ENCODE measurements around the gene PARN. TPM values are rescaled to one million over a fixed set of nuclear protein-coding genes. Genes with fewer than 3 reads are reported as not detected.

The PARN gene
- total and polyA plus RNA-seq, 2 of the 4 experiments (the other 2 are of a cell fraction), result 24.6 to 25.1 TPM

DNA sequence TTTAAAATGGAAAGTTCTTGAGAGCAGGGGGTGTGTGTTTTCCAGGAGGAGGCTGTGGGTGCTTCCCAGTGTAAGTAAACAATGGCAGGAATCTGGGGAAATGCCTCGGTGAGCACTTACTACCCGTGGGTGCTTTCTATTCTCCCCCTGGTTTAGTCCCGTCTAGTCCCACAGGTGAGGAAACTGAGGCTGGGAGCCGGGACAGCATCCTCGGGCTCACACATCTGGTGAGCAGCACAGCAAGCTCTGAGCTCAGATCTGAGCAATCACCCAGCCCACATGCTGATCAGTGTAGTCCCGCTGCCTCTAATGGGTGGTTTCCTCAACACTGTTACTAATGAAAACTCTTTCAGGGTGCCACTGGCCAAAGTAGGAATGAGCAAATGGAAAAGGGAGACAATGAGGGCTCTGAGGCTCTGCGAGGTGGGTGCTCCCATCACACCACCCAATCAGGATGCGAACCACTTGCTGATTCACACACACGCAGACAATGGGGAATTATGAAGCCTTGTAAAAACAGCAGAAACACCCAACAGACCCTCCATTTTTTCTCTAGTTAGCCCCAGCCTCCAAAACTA lies 202.6 kb downstream of the PARN start:
- Histone ChIP-seq H3K9me3 (ENCODE audit: control insufficient read depth, insufficient read depth, low read length) (no peaks in the 10 kb centered on the region), H3K9me1 (ENCODE audit: insufficient read depth, low read length) (no peaks in the 10 kb centered on the region; the same call in none of the 2 replicates), H3K36me3 (ENCODE audit: control insufficient read depth, insufficient read depth, low read length) (0 out of 2 replicates have a peak, but pooled peaks cover 1% of the 10 kb centered on the region), H4K8ac (ENCODE audit: low read depth in 2 of 2, low read length in 2 of 2) (no peak overlapping the region), H4K20me1 (ENCODE audit: insufficient read depth, low read length) (no peaks in the 10 kb centered on the region), H2BK20ac (ENCODE audit: low read depth, low read length) (no peak overlapping the region), H3K23ac (ENCODE audit: low read depth, low read length) (no peak overlapping the region; the same call in 1 of the 2 replicates), H3K4ac (ENCODE audit: low read depth, low read length) (peak overlapping the region; percentile 35; the same call in 1 of the 2 replicates), H3K79me1 (ENCODE audit: low read depth in 1 of 2, low read length in 2 of 2) (no peaks in the 10 kb centered on the region), H2AK9ac (replicated peaks; ENCODE audit: low read depth, low read length, poor library complexity) (no peak overlapping the region), H2AK5ac (ENCODE audit: low read depth, low read length) (no peak overlapping the region), H3K4me3 (ENCODE audit: insufficient read depth, low read depth, low read length) (no peak overlapping the region), H4K91ac (ENCODE audit: insufficient read depth, low read depth, low read length) (no peak overlapping the region), H3K14ac (replicated peaks; ENCODE audit: low read depth, low read length) (peak overlapping the region; percentile 14; the same call in 1 of the 2 replicates), H4K5ac (ENCODE audit: low read depth, low read length) (no peak overlapping the region), H2AFZ (replicated peaks; ENCODE audit: low read length, poor library complexity) (peak overlapping the region; percentile 67), H2BK15ac (ENCODE audit: low read depth, low read length) (no peak overlapping the region), H3K27me3 (ENCODE audit: control insufficient read depth, insufficient read depth, low read length) (no peaks in the 10 kb centered on the region), H3K56ac (ENCODE audit: extremely low read depth, insufficient read depth, low read length) (no peak overlapping the region), H3K9ac (ENCODE audit: low read depth, low read length) (no peak overlapping the region), H3K4me2 (ENCODE audit: low read depth, low read length) (peak overlapping the region; percentile 33), H2BK5ac (ENCODE audit: low read depth, low read length, poor library complexity, severe bottlenecking) (no peak overlapping the region), H3K4me1 (ENCODE audit: control insufficient read depth, insufficient read depth, low read length) (peaks cover 10% of the 10 kb centered on the region), H3K18ac (ENCODE audit: low read depth, low read length) (no peak overlapping the region), H2BK120ac (ENCODE audit: low read depth, low read length) (no peak overlapping the region; the same call in 1 of the 2 replicates), H3K27ac (ENCODE audit: insufficient read depth, low read length) (no peak overlapping the region)
- no TSS peak for BruUV-seq (replicated peaks)
- no CpG with 5 or more reads among the region's 9 CpGs for WGBS, 2 experiments (ENCODE audit: extremely low coverage in 2 of 2, insufficient read length in 1 of 2)
- peak; percentile 78 for ATAC-seq (ENCODE audit: low read depth)
- POLR2A ChIA-PET (ENCODE audit: unreplicated experiment), result no interaction called here
- TF ChIP-seq FOS (IDR thresholded peaks at IDR 0.05; ENCODE audit: low read depth, low read length) (no peak), RCOR1 (IDR thresholded peaks at IDR 0.05; ENCODE audit: insufficient replicate concordance, low read length) (no peak), MAFK (IDR thresholded peaks at IDR 0.05; ENCODE audit: low read depth, low read length) (no peak), RAD21 (IDR thresholded peaks at IDR 0.05; ENCODE audit: low read length) (no peak), RFX5 (IDR thresholded peaks at IDR 0.05; ENCODE audit: low read depth, low read length) (no peak), SMC3 (IDR thresholded peaks at IDR 0.05; ENCODE audit: low read depth, low read length) (no peak), BHLHE40 (IDR thresholded peaks at IDR 0.05; ENCODE audit: low read depth, low read length) (no peak), CHD1 (IDR thresholded peaks at IDR 0.05; ENCODE audit: low read depth, low read length) (no peak), MXI1 (IDR thresholded peaks at IDR 0.05; ENCODE audit: borderline replicate concordance, low read depth, low read length) (no peak), NFE2L2 (IDR thresholded peaks at IDR 0.05; ENCODE audit: low read depth, low read length) (no peak), CEBPB (IDR thresholded peaks at IDR 0.05; ENCODE audit: low read depth, low read length) (no peak), POLR2A (IDR thresholded peaks at IDR 0.05; ENCODE audit: low read depth, low read length) (no peak), MAZ (IDR thresholded peaks at IDR 0.05; ENCODE audit: borderline replicate concordance, low read depth, low read length) (no peak)
- TF ChIP-seq, protein P1, sequence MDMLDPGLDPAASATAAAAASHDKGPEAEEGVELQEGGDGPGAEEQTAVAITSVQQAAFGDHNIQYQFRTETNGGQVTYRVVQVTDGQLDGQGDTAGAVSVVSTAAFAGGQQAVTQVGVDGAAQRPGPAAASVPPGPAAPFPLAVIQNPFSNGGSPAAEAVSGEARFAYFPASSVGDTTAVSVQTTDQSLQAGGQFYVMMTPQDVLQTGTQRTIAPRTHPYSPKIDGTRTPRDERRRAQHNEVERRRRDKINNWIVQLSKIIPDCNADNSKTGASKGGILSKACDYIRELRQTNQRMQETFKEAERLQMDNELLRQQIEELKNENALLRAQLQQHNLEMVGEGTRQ (IDR thresholded peaks at IDR 0.05; ENCODE audit: low read depth, low read length), result no peak
- TF ChIP-seq, protein P2, sequence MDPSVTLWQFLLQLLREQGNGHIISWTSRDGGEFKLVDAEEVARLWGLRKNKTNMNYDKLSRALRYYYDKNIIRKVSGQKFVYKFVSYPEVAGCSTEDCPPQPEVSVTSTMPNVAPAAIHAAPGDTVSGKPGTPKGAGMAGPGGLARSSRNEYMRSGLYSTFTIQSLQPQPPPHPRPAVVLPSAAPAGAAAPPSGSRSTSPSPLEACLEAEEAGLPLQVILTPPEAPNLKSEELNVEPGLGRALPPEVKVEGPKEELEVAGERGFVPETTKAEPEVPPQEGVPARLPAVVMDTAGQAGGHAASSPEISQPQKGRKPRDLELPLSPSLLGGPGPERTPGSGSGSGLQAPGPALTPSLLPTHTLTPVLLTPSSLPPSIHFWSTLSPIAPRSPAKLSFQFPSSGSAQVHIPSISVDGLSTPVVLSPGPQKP (IDR thresholded peaks at IDR 0.05; ENCODE audit: borderline replicate concordance, low read depth, low read length), result no peak
- TF ChIP-seq, protein P3, sequence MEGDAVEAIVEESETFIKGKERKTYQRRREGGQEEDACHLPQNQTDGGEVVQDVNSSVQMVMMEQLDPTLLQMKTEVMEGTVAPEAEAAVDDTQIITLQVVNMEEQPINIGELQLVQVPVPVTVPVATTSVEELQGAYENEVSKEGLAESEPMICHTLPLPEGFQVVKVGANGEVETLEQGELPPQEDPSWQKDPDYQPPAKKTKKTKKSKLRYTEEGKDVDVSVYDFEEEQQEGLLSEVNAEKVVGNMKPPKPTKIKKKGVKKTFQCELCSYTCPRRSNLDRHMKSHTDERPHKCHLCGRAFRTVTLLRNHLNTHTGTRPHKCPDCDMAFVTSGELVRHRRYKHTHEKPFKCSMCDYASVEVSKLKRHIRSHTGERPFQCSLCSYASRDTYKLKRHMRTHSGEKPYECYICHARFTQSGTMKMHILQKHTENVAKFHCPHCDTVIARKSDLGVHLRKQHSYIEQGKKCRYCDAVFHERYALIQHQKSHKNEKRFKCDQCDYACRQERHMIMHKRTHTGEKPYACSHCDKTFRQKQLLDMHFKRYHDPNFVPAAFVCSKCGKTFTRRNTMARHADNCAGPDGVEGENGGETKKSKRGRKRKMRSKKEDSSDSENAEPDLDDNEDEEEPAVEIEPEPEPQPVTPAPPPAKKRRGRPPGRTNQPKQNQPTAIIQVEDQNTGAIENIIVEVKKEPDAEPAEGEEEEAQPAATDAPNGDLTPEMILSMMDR (conservative IDR thresholded peaks at IDR 0.05; ENCODE audit: low read depth, low read length), result no peak
- DNase-seq, result peak; percentile 31
- intact Hi-C loops (cut with micrococcal nuclease), result no loop called here
- CTCF ChIA-PET, result no interaction called here
- dilution Hi-C loops (cut with HindIII; ENCODE audit: low sequenced_read_pairs, unreplicated experiment), result no loop called here
- in situ Hi-C loops (cut with MboI; ENCODE audit: low sequenced_read_pairs), result no loop called here
